NOMO-1 treated with dmso at 0.1 percent for 144 hours (cell line): Measurements from ENCODE around the gene EZH2.

ENCODE experiments used
- DNase-seq: peaks from one replicate; lab custom pipeline; 2025; ENCODE audit not compliant: unreplicated experiment; lab: John Stamatoyannopoulos, UW

Gene EZH2

GRCh38 chr7:148809856-148810255 lies 74.2 kb downstream of the EZH2 start:
- no peak for DNase-seq

GRCh38 chr7:148807436-148807835 lies 76.7 kb downstream of the EZH2 start:
- no peak for DNase-seq

GRCh38 chr7:148806187-148806586 lies 77.9 kb downstream of the EZH2 start:
- DNase-seq, result no peak

- no peak for DNase-seq
Measured at GRCh38 chr7:148804343-148805235, 79.5 kb downstream of the EZH2 start.

GRCh38 chr7:148803094-148803493 lies 81.0 kb downstream of the EZH2 start:
- DNase-seq, result no peak

- no peak for DNase-seq
Measured at GRCh38 chr7:148802101-148802493, 82.0 kb downstream of the EZH2 start.

- no peak for DNase-seq
Measured at GRCh38 chr7:148800677-148801076, 83.4 kb downstream of the EZH2 start.

- no peak for DNase-seq
Measured at GRCh38 chr7:148799893-148800555, 84.1 kb downstream of the EZH2 start.

- DNase-seq, result no peak
Measured at GRCh38 chr7:148796841-148797240, 87.2 kb downstream of the EZH2 start.

GRCh38 chr7:148794476-148794875 lies 89.6 kb downstream of the EZH2 start:
- no peak for DNase-seq

- no peak for DNase-seq
Measured at GRCh38 chr7:148793590-148793989, 90.5 kb downstream of the EZH2 start.

- DNase-seq, result no peak
Measured at GRCh38 chr7:148791546-148791945, 92.5 kb downstream of the EZH2 start.

- no peak for DNase-seq
Measured at GRCh38 chr7:148790850-148791249, 93.2 kb downstream of the EZH2 start.

GRCh38 chr7:148790131-148790726 lies 93.9 kb downstream of the EZH2 start:
- DNase-seq, result no peak

- DNase-seq, result no peak
Measured at GRCh38 chr7:148789220-148789619, 94.9 kb downstream of the EZH2 start.

- DNase-seq, result no peak
Measured at GRCh38 chr7:148787571-148788295, 96.4 kb downstream of the EZH2 start.

- DNase-seq, result no peak
Measured at GRCh38 chr7:148783801-148784527, 100.1 kb downstream of the EZH2 start.

- DNase-seq, result no peak
Measured at GRCh38 chr7:148782757-148783456, 101.2 kb downstream of the EZH2 start.

- no peak for DNase-seq
Measured at GRCh38 chr7:148774471-148774870, 109.6 kb downstream of the EZH2 start.

GRCh38 chr7:148773334-148773733 lies 110.8 kb downstream of the EZH2 start:
- no peak for DNase-seq
